Testis (tissue), 2 donors: ENCODE data around the gene ATP5MC2.

Source experiments
- POLR2A ChIP-seq: fragments of 450-650 bp; IDR thresholded peaks from one replicate; pipeline ENCODE4 v1.6.1; 2017; ENCODE audit warnings: antibody characterized with exemption, mild to moderate bottlenecking, moderate library complexity
- TF ChIP-seq, protein P1 (sequence below), 3 experiments: fragments of 450-650 bp in 2 of 3; fragments of 200-600 bp in 1 of 3; sonication (generic) in 1 of 3; IDR thresholded peaks; one replicate each; pipeline ENCODE4 v1.5.1; 2016 to 2019; ENCODE audit warnings: antibody characterized with exemption in 3 of 3, mild to moderate bottlenecking in 2 of 3, moderate library complexity in 1 of 3

DNA sequence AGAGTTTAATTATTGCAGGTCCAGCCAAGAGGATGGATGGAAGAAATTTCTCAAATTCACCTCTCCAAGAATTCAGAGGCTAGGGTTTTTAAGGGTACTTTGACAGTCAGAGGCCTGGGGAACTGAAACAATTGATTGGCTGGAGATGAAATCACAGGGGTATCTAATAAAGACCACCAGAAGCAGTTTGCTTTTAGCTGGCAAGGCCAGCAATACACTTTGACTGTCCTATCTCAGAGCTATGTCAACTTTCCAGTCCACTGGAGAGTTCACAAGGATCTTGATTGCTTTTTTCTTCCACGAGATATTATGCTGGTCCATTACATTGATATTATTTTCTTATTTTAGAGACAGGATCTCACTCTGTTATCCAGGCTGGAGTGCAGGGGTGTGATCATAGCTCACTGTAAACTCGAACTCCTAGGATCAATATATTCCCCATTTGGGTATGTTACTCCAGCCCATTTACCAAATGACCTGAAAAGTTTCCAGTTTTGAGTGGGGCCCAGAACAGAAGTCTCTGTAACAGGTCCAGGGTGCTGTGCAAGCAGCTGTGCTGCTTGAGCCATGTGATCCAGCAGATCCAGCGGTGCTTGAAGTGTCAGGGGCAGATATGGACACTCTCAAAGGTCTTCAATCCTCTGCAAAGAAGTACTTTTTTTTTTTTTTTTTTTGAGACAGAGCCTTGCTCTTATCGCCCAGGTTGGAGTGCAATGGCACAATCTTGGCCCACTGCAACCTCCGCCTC is 32.5 kb downstream of the ATP5MC2 start:
- TF ChIP-seq, protein P1, sequence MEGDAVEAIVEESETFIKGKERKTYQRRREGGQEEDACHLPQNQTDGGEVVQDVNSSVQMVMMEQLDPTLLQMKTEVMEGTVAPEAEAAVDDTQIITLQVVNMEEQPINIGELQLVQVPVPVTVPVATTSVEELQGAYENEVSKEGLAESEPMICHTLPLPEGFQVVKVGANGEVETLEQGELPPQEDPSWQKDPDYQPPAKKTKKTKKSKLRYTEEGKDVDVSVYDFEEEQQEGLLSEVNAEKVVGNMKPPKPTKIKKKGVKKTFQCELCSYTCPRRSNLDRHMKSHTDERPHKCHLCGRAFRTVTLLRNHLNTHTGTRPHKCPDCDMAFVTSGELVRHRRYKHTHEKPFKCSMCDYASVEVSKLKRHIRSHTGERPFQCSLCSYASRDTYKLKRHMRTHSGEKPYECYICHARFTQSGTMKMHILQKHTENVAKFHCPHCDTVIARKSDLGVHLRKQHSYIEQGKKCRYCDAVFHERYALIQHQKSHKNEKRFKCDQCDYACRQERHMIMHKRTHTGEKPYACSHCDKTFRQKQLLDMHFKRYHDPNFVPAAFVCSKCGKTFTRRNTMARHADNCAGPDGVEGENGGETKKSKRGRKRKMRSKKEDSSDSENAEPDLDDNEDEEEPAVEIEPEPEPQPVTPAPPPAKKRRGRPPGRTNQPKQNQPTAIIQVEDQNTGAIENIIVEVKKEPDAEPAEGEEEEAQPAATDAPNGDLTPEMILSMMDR (IDR thresholded peaks at IDR 0.05), result no peak
- no peak for TF ChIP-seq POLR2A
